Gastrocnemius medialis (tissue), 4 donors: ENCODE data around the gene FOXF2. TPM values are rescaled to one million over a fixed set of nuclear protein-coding genes. Genes with fewer than 3 reads are reported as not detected.

Experiments
- ATAC-seq, 2 donors: fragments of 150-250 bp; one replicate each; pipeline ENCODE4 v1.9.1; 2016
- DNase-seq, 2 donors: peaks; one replicate each; pipeline ENCODE4 v3.0.0-alpha.2; 2019
- H3K27ac ChIP-seq, 4 donors: fragments of 200-600 bp; sonication (generic); 1 replicate in 1 of 4; 2 replicates in 3 of 4; pipeline ENCODE4 v1.5.1; 2016 to 2018; ENCODE audit warnings: mild to moderate bottlenecking in 2 of 4, moderate library complexity in 1 of 4
- H3K27me3 ChIP-seq, 3 donors: fragments of 200-600 bp; sonication (generic) in 2 of 3; 1 replicate in 1 of 3; 2 replicates in 2 of 3; pipeline versions ENCODE4 v1.5.1 to v1.6.0; 2016 to 2019; ENCODE audit warnings: mild to moderate bottlenecking in 1 of 3, moderate library complexity in 1 of 3
- H3K36me3 ChIP-seq, 2 donors: fragments of 200-600 bp; sonication (generic) in 1 of 2; one replicate each; pipeline ENCODE4 v1.5.1; 2017 to 2018
- H3K4me1 ChIP-seq, 2 donors: fragments of 200-600 bp; sonication (generic) in 1 of 2; one replicate each; pipeline ENCODE4 v1.5.1; 2016 to 2017; ENCODE audit warnings: mild to moderate bottlenecking in 2 of 2
- H3K4me3 ChIP-seq, 4 donors: fragments of 200-600 bp; sonication (generic) in 3 of 4; 1 replicate in 1 of 4; 2 replicates in 3 of 4; pipeline ENCODE4 v1.5.1; 2016 to 2019; ENCODE audit warnings: mild to moderate bottlenecking in 2 of 4
- H3K9me3 ChIP-seq, 3 donors: fragments of 200-600 bp; sonication (generic) in 2 of 3; 1 replicate in 1 of 3; 2 replicates in 2 of 3; pipeline ENCODE4 v1.5.1; 2016 to 2019
- POLR2A ChIP-seq, 2 donors: fragments of 450-650 bp; IDR thresholded peaks; one replicate each; pipeline ENCODE4 v1.6.1; 2017; ENCODE audit warnings: antibody characterized with exemption in 2 of 2, mild to moderate bottlenecking in 2 of 2, moderate library complexity in 2 of 2
- in situ Hi-C, 4 donors: fragments of 200-750 bp; cut with MboI; loops; one replicate each; pipeline versions ENCODE4 v1.15.0 to v1.8.0; 2017; ENCODE audit warnings: low sequenced_read_pairs in 4 of 4
- intact Hi-C: fragments of 100-400 bp; cut with DNase I; formaldehyde crosslinking; loops from one replicate; pipeline ENCODE4 v1.15.1; 2023; ENCODE audit warnings: low total_unique reads
- total RNA-seq, 4 donors: library from RNA; depleted of rRNA; stranded (reverse); fragments of >200 nt; gene quantifications; one replicate each; pipeline versions ENCODE4 v1.1.0 to v1.2.3, GENCODE V29; 2016
- TF ChIP-seq, protein P1 (sequence below), 5 experiments: fragments of 450-650 bp in 3 of 5; fragments of 200-600 bp in 2 of 5; sonication (generic) in 2 of 5; IDR thresholded peaks in 4 of 5; conservative IDR thresholded peaks in 1 of 5; 1 replicate in 4 of 5; 2 replicates in 1 of 5; pipeline ENCODE4 v1.5.1; 2016 to 2019; ENCODE audit warnings: antibody characterized with exemption in 5 of 5, mild to moderate bottlenecking in 3 of 5, moderate library complexity in 3 of 5

The FOXF2 gene
- total RNA-seq, 4 donors from 2014 or later, result 0.31 to 2.2 (median 1.1) TPM

DNA sequence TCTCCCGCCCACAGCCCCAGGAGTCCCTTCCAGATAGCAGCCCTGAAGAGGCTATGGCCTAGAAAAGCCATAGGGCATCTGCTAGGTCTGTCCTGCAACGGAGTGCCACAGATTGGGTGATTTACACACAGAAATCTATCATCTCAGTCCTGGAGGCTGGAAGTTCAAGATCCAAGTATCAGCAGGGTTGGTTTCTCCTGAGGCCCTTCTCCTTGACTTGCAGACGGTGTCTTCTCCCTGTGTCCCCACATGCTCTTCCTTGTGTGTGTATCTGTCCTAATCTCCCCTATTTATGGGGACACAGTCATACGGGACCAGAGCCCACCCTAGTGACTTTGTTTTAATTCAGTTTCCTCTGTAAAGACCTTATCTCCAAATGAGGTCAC lies 15.3 kb downstream of the FOXF2 start:
- in situ Hi-C loops, result no loop called here
- Histone ChIP-seq H3K36me3 (no peaks in the 10 kb centered on the region), H3K27ac (no peak overlapping the region), H3K27me3 (peaks cover 4 to 14% (median 9%) of the 10 kb centered on the region in 3 donors), H3K4me1 (no peaks in the 10 kb centered on the region), H3K9me3 (no peaks in the 10 kb centered on the region), H3K4me3 (no peak overlapping the region)
- no peak for TF ChIP-seq POLR2A (IDR thresholded peaks at IDR 0.05)
- TF ChIP-seq, protein P1, sequence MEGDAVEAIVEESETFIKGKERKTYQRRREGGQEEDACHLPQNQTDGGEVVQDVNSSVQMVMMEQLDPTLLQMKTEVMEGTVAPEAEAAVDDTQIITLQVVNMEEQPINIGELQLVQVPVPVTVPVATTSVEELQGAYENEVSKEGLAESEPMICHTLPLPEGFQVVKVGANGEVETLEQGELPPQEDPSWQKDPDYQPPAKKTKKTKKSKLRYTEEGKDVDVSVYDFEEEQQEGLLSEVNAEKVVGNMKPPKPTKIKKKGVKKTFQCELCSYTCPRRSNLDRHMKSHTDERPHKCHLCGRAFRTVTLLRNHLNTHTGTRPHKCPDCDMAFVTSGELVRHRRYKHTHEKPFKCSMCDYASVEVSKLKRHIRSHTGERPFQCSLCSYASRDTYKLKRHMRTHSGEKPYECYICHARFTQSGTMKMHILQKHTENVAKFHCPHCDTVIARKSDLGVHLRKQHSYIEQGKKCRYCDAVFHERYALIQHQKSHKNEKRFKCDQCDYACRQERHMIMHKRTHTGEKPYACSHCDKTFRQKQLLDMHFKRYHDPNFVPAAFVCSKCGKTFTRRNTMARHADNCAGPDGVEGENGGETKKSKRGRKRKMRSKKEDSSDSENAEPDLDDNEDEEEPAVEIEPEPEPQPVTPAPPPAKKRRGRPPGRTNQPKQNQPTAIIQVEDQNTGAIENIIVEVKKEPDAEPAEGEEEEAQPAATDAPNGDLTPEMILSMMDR (IDR thresholded peaks at IDR 0.05 in 4 of 5, conservative IDR thresholded peaks at IDR 0.05 in 1 of 5), result no peak
- DNase-seq, result no peak
- intact Hi-C loops, result no loop called here
- ATAC-seq, result no peak

DNA sequence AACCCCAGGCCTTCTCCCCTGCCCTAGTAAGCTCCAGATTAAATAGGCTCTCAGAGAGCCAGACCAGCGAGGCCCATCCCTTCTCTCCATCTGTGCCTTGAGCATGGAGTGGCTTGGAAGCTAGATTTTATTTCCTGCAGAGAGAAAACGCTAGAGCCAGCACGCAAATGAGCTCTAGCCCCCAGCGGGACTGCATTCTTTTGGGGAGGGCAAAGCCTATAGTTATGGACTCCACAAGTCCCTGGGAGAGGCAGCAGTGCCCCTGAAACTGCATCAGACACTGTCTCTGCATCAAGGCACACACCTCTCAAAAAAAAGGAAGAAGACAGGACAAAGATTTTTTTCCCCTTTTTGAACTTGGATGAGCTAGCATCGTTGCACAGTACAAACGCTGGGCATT lies 15.8 kb downstream of the FOXF2 start:
- no peaks in the 10 kb centered on the region for H3K36me3 ChIP-seq
- H3K27ac ChIP-seq, result no peak overlapping the region
- ATAC-seq, result no peak
- in situ Hi-C loops (no loop called here), intact Hi-C loops (no loop called here)
- no peaks in the 10 kb centered on the region for H3K9me3 ChIP-seq
- DNase-seq, result no peak
- TF ChIP-seq, protein P1 (IDR thresholded peaks at IDR 0.05 in 4 of 5, conservative IDR thresholded peaks at IDR 0.05 in 1 of 5), result no peak
- no peak for TF ChIP-seq POLR2A (IDR thresholded peaks at IDR 0.05)
- no peaks in the 10 kb centered on the region for H3K4me1 ChIP-seq
- H3K27me3 ChIP-seq, result peaks cover 3 to 13% (median 13%) of the 10 kb centered on the region in 3 donors
- H3K4me3 ChIP-seq, result no peak overlapping the region

DNA sequence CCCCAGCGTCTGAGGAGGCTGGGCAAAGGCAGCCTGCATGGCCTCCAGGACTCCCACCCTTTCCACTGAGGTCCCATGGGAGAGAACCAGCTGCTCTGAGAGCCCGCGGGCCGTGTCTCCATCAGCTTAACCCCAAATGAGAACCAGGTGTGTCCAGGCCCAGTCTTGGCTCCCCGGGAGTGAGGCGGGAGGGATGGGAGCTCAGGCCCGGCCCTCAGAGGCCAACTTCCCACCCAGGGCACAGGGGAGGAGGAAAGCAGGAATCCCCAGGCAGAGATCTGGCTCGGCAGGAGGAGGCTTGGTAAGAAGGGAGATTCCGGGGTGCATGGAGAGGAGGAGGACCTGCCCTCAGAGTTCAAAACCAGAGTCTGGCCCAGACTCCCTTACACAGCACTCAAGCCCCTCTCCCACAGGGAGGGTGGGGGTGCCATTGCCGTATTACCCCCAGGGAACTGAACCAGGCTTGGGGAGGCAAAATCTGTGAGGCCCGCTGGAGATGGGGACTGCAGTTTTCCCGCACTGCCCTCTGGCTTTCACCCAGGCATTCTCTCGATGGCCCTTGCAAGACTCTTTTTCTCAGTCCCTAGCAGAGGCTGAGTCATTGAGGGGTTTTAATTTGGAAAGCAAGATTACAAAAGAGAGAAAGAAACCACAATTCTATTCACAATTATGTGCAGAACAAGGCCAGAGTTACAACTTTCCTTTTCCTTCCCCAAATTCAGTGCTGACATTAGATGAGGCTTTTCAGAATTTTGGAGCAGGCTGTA lies 17.1 kb downstream of the FOXF2 start:
- in situ Hi-C loops, result no loop called here
- H3K4me3 ChIP-seq, result no peak overlapping the region
- no peaks in the 10 kb centered on the region for H3K4me1 ChIP-seq
- no peaks in the 10 kb centered on the region for H3K36me3 ChIP-seq
- peaks cover 3 to 9% (median 8%) of the 10 kb centered on the region in 3 donors for H3K27me3 ChIP-seq
- H3K9me3 ChIP-seq, result no peaks in the 10 kb centered on the region
- intact Hi-C loops, result no loop called here
- DNase-seq (no peak), ATAC-seq (no peak)
- no peak overlapping the region for H3K27ac ChIP-seq
- TF ChIP-seq POLR2A (IDR thresholded peaks at IDR 0.05), result no peak
- TF ChIP-seq, protein P1 (IDR thresholded peaks at IDR 0.05 in 4 of 5, conservative IDR thresholded peaks at IDR 0.05 in 1 of 5), result no peak

DNA sequence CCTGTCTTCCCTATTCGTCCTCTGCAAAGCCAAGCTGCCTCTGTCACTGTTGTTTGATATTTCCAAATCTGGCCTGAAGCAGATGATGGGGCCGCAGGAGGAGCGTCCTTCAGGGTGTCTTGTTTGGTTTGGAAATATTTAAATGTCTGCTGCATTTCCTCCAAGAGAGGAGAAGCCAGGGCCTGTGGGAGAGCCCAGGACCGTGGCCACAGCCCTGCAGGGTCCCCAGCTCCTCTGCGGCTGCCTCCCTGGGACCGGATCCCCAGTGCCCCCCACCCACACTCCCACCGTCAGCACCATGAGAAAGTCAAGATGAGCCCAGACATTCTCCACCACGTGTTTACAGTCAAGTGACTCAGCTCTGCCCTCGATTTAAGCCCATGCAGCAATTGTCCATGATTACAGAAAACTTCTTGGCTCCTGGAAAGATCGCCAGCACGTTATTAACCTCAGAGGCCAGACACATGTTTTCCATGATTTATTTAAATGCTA lies 18.2 kb downstream of the FOXF2 start:
- in situ Hi-C loops, result no loop called here
- ATAC-seq (no peak), DNase-seq (no peak)
- no peak overlapping the region for H3K27ac ChIP-seq
- H3K9me3 ChIP-seq, result no peaks in the 10 kb centered on the region
- H3K4me1 ChIP-seq, result no peaks in the 10 kb centered on the region
- no peak overlapping the region for H3K4me3 ChIP-seq
- peaks cover under 1 to 11% (median 4%) of the 10 kb centered on the region in 3 donors for H3K27me3 ChIP-seq
- intact Hi-C loops, result no loop called here
- no peaks in the 10 kb centered on the region for H3K36me3 ChIP-seq
- TF ChIP-seq, protein P1 (IDR thresholded peaks at IDR 0.05 in 4 of 5, conservative IDR thresholded peaks at IDR 0.05 in 1 of 5), result no peak
- TF ChIP-seq POLR2A (IDR thresholded peaks at IDR 0.05), result no peak
